ENCODE results near the gene BRINP3. TPM values are rescaled to one million over a fixed set of nuclear protein-coding genes. Genes with fewer than 3 reads are reported as not detected.

Gene BRINP3
- total and polyA plus RNA-seq, 4 donors: 0.06 to 19.8 (median 0.64) TPM

DNA sequence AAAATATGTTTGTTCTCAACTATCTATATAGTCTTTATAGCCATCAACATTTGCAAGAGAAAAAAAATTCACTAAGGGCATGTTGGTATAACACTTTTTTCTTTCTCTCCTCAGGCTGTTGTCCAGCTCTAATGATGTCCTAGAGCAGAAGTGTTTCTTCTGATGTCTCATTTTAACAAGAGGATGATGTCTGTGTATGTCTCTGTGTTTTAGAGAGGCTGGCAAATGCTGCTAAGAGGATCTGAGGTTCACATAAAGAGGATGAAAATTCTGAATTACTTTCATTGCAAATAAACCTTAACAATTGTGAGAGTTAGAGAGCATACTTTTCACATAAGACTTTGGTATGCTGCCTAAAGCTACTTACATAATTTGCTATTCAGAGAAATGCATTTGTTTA, 2.6 kb upstream of the BRINP3 start:
- no peak overlapping the region for H3K4me3 ChIP-seq
- H3K9me3 ChIP-seq (ENCODE audit: control insufficient read depth in 4 of 4, insufficient read depth in 3 of 4, low read length in 3 of 4): peaks cover 0 to 3% (median 0%) of the 10 kb centered on the region in 4 donors
- H3K27ac ChIP-seq (ENCODE audit: low read depth in 1 of 2, low read length in 1 of 2): no peak overlapping the region

DNA sequence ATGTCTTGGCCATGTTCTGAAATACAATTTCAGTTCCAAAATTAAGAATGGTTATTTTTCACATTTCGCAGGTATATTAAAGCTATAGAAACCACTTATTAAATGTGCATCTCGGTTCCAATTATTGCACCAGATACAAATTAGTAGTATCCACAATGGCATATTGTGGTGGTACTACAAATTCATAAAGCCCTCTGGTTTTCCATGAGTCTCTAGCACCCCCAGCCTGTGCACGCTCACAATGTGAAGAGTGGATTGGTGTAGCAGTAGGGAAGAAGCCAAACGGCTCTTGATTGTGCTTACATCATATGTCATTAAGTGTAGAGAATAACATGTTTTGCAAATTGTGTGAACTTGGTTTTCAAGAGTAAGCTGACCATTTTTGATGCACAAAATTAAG, 1.9 kb upstream of the BRINP3 start:
- DNase-seq (peak; percentile 27 to 57 (median 50)), ATAC-seq (ENCODE audit: insufficient read depth, low FRiP score) (no peak)
- Histone ChIP-seq H3K9me3 (ENCODE audit: control insufficient read depth in 4 of 4, insufficient read depth in 3 of 4, low read length in 3 of 4) (peaks cover 0 to 3% (median 0%) of the 10 kb centered on the region in 4 donors), H3K9ac (ENCODE audit: insufficient read depth in 1 of 2, low read length in 2 of 2) (no peak overlapping the region), H3K4me1 (ENCODE audit: control insufficient read depth in 5 of 5, insufficient read depth in 5 of 5, low read length in 5 of 5) (peaks cover 0 to 20% (median 4%) of the 10 kb centered on the region in 5 donors), H3K27ac (ENCODE audit: low read depth in 1 of 2, low read length in 1 of 2) (no peak overlapping the region), H3K27me3 (ENCODE audit: control insufficient read depth in 3 of 3, insufficient read depth in 3 of 3, low read length in 2 of 3) (peaks cover 0 to 30% (median 12%) of the 10 kb centered on the region in 3 donors), H3K36me3 (ENCODE audit: control insufficient read depth in 4 of 4, insufficient read depth in 4 of 4, low read length in 4 of 4) (no peaks in the 10 kb centered on the region), H3K4me3 (no peak overlapping the region)
- TF ChIP-seq, protein P1, sequence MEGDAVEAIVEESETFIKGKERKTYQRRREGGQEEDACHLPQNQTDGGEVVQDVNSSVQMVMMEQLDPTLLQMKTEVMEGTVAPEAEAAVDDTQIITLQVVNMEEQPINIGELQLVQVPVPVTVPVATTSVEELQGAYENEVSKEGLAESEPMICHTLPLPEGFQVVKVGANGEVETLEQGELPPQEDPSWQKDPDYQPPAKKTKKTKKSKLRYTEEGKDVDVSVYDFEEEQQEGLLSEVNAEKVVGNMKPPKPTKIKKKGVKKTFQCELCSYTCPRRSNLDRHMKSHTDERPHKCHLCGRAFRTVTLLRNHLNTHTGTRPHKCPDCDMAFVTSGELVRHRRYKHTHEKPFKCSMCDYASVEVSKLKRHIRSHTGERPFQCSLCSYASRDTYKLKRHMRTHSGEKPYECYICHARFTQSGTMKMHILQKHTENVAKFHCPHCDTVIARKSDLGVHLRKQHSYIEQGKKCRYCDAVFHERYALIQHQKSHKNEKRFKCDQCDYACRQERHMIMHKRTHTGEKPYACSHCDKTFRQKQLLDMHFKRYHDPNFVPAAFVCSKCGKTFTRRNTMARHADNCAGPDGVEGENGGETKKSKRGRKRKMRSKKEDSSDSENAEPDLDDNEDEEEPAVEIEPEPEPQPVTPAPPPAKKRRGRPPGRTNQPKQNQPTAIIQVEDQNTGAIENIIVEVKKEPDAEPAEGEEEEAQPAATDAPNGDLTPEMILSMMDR (IDR thresholded peaks at IDR 0.05; ENCODE audit: control extremely low read depth, extremely low read depth): no peak
- WGBS, 2 donors: 40 to 41% methylated on average over 4 of the region's 4 CpGs

More for the DNA sequence above, 2.6 kb upstream of the BRINP3 start:
- ATAC-seq (ENCODE audit: insufficient read depth, low FRiP score) (no peak), DNase-seq (no peak)
- H3K36me3 ChIP-seq (ENCODE audit: control insufficient read depth in 4 of 4, insufficient read depth in 4 of 4, low read length in 4 of 4): no peaks in the 10 kb centered on the region
- H3K9ac ChIP-seq (ENCODE audit: insufficient read depth in 1 of 2, low read length in 2 of 2): no peak overlapping the region
- H3K27me3 ChIP-seq (ENCODE audit: control insufficient read depth in 3 of 3, insufficient read depth in 3 of 3, low read length in 2 of 3): peaks cover 0 to 30% (median 12%) of the 10 kb centered on the region in 3 donors
- H3K4me1 ChIP-seq (ENCODE audit: control insufficient read depth in 5 of 5, insufficient read depth in 5 of 5, low read length in 5 of 5): peaks cover 0 to 17% (median 4%) of the 10 kb centered on the region in 5 donors
- TF ChIP-seq, protein P1 (IDR thresholded peaks at IDR 0.05; ENCODE audit: control extremely low read depth, extremely low read depth): no peak

DNA sequence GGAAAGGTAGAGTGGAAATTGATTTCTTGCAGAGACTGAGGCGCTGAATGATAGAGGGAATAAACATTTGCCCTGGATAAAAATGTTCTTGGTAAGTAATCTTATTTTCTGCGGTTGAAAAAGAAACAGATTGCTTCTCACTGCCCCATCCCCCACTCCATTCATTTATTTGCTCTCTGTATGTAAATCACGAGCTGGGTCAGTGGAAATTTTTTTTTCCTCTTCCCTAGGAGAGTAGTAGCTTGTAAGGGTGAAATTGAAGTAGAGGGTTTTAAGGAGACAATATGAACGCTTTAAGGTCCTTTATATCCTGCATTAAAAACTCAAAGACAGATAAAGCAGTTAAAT, 1.4 kb upstream of the BRINP3 start:
- H3K9ac ChIP-seq (ENCODE audit: insufficient read depth in 1 of 2, low read length in 2 of 2): no peak overlapping the region
- peak in 2 of 3 donors; percentile 71 to 75 for DNase-seq
- ATAC-seq (ENCODE audit: insufficient read depth, low FRiP score): no peak

More for the DNA sequence above, 1.4 kb upstream of the BRINP3 start:
- no peaks in the 10 kb centered on the region for H3K36me3 ChIP-seq (ENCODE audit: control insufficient read depth in 4 of 4, insufficient read depth in 4 of 4, low read length in 4 of 4)
- H3K4me1 ChIP-seq (ENCODE audit: control insufficient read depth in 5 of 5, insufficient read depth in 5 of 5, low read length in 5 of 5): peaks cover 0 to 20% (median 4%) of the 10 kb centered on the region in 5 donors
- no peak overlapping the region for H3K4me3 ChIP-seq
- H3K27me3 ChIP-seq (ENCODE audit: control insufficient read depth in 3 of 3, insufficient read depth in 3 of 3, low read length in 2 of 3): peaks cover 0 to 34% (median 12%) of the 10 kb centered on the region in 3 donors
- no peak overlapping the region for H3K27ac ChIP-seq (ENCODE audit: low read depth in 1 of 2, low read length in 1 of 2)
- peaks cover 0 to 3% (median 0%) of the 10 kb centered on the region in 4 donors for H3K9me3 ChIP-seq (ENCODE audit: control insufficient read depth in 4 of 4, insufficient read depth in 3 of 4, low read length in 3 of 4)
- TF ChIP-seq, protein P1 (IDR thresholded peaks at IDR 0.05; ENCODE audit: control extremely low read depth, extremely low read depth): no peak
- WGBS, 2 donors: 4% methylated on average over 4 of the region's 4 CpGs

All from lung (tissue), 12 donors.